Measurements from ENCODE around the gene DLK1.

- no peak for TF ChIP-seq CREB3 (CRISPR knock-in tag; IDR thresholded peaks at IDR 0.05)
- TF ChIP-seq ZBTB40 (IDR thresholded peaks at IDR 0.05), result no peak
- TF ChIP-seq ZBTB40 (CRISPR knock-in tag; IDR thresholded peaks at IDR 0.05), result no peak
- no peak for TF ChIP-seq RFX5 (IDR thresholded peaks at IDR 0.05; ENCODE audit: low read depth, low read length)
Measured at GRCh38 chr14:100733152-100733850, 6.6 kb downstream of the DLK1 start.
